Eye (tissue), 1 donor: ENCODE results near the gene FHL1.
"Not testable (repeated sequence)": the region's sequence is repeated elsewhere in the genome, so short reads cannot be mapped to it uniquely, and the experiment has no call there.

Experiments
- DNase-seq: peaks from one replicate; pipeline ENCODE4 v3.0.0-alpha.2; 2015

FHL1 gene

GRCh38 chrX:136147976-136148375, 643 bp downstream of the FHL1 start:
- peak; percentile 39 for DNase-seq

GRCh38 chrX:136148391-136148790, 1.1 kb downstream of the FHL1 start:
- peak; percentile 19 for DNase-seq

DNA sequence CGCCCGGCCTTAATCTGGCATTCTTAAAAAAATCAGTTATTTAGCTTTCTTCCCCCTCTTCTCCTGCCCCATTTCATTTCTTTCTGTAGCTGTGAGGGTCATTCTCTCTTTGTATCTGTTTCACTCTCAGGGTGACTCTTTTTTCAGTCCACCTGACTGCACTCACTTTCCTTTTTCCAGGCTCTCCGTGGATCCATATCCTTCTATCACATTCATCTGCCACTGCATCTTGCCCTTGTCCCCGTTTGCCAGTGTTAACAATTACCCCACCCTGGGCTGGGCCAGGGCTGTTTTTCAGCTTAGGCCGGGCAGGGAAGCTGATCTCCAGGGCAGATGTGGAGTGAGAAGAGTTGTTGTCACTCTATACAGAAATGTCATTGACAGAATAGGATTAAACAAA, 7.7 kb downstream of the FHL1 start:
- DNase-seq: no peak

DNA sequence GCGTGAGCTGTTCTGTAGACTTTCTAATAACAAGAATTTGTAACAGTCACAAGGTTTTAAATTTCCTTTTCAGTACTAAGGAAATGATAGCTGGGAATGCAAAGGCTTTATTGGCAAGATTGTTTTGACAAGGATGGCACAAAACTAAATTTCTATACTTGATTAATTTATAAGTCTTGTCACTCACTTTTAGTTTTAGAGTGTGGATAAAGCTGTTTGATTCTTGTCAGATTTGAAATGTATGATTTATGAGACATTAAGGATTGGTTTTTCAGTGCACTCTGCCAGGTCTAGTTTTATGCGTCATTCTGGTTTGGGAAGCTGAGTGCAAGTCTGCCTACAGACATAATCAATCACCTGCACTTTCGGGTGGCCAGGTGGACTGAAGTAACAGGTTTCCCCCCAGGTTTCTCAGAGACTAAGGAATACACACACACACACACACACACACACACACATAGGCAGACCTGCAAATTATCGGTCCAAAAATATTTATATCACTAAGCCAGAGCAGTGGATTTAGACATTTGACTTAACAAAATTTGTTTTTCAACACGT, 9.3 kb downstream of the FHL1 start:
- DNase-seq: no peak

DNA sequence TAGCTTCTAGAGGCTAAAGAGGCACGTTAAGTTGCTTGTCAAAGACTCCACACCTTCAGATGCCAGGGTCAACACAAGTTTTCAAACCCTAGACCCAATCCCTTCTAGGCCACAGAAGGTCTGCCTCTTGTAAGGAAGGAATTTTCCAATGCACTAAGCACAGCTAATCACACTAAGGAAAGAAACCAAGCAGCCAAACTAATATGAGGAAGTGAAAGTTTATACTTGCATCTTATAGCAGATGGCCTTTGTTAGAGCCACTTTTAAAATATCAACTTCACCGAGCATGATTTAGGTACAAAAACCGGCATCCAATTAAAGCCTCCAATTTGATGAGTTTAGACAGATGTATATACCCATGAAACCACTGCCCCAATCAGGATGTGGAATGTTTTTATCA, 9.9 kb downstream of the FHL1 start:
- DNase-seq: no peak

GRCh38 chrX:136158685-136159084, 11.4 kb downstream of the FHL1 start:
- no peak for DNase-seq

GRCh38 chrX:136159611-136160025, 12.3 kb downstream of the FHL1 start:
- DNase-seq: no peak

- DNase-seq: peak; percentile 52
These were observed 15.7 kb downstream of the FHL1 start for GRCh38 chrX:136162827-136163570.

DNA sequence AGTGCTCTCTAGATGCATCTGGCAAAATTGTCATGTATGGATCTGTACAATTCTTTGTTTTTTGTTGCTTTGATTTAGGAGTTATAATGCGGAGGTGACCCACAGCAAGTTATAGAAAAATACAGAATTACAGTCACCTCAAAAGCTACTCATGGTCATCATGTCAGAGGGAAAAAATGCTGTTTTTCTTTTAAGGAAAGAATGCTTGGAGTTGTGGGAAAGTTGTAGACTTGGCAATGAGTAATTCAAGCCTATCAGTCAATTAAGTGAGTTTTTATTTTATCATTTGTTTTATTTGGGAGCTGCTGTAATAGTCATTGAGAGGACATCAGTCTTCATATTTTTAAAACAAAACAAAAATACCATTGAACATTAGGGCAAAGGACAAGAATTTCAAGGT, 16.4 kb downstream of the FHL1 start:
- DNase-seq: no peak

DNA sequence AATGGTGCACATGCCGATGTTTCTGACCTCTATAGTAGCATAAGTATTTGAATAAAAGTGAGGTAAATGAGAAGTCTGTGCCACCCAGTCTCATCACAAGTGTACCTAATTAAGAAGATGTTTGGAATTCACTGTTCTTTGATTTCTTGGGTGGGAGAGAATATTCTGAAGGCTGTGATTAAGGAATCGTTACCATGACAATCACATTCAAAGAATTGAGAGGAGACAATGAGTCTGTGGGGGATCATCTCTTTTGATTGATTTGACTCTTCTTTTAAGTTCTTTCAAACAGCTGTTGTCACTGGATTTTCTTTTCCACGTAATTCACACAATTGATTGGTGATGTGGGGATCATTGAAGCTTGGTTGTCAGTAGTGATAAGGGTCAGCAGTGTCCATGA, 18.1 kb downstream of the FHL1 start:
- peak; percentile 34 for DNase-seq

DNA sequence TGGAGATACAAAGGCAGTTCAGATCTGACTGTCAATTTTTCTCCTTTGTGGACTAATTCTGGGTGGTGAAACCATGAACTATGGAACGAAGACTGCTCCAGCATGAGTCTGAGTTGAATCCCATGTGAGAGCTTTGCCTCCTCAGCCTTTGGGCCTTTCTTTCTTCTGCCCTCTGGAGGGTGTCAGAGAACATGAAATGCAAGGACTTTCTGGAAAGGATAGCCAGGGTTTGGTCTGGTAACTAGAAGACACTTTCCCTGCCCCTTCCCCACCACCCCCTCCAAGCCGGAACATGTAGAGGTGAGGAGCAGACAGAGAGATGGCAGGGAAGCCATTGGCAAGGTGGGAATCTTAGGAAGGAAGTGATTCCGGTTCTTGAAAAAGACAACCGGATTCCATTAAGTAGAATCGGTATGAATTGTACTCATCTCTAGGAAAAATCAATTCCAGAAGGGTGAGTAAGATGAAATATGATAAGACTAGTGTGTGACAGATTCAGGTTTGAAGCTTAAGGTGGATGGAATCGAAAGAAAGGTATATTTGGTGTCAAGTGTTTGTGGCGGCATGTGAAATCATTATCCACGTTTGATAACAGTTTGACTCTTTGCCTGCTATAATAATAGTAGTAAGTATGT, 19.0 kb downstream of the FHL1 start:
- DNase-seq: no peak

DNA sequence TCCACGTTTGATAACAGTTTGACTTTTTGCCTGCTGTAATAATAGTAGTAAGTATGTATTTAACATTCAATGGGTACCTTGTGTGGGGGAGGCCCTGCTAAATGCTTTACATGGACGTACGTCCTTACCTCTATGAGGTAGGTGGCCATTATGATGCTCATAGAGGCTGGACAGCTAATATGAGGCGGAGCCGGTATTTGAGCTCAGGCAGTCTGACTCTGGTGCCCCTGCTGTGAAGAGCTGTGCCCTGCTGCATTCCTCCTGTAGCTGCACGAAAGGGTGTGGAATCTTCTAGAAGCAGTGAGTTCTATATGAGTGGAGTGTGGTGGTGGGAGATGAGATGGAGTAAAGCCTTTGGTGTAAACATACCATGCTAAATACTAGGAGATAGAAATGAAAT, 20.7 kb downstream of the FHL1 start:
- DNase-seq: not testable (repeated sequence)

DNA sequence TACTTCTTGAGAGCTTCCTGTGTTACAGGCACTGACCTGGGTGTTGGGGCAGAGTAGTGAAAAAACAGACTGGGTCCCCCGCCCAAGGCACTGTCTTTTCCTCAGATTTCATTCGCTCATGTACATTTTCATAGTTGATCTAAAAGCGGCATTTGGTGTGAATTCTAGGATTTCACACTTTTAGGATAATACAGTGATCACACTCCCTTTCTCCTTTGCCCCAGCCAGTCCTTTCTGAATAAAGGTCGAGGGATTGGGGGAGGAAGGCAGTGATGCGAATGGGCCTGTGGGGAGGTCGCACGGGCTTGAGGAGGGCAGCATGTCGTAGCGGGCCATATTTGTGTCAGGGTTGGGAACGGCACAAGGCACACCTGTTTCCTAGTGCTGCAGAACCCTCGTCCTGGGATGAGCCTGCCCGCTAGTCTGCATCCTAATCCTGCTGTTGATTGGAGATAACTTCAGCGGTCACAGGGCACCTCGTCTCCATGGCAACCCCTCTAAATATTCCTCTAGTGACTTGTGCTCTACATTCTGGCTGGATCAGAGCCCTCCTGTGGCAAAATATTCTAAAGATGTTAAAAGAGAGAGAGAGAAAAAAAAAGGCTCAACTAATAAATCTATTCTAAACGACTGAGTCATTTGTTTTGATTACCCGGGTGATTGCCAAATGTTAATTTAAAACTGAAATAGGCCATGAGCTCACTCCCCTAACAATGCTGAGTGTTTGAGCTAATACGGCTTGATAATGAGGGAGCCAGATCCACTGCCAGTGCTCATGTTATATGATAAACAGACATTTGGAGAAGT, 21.8 kb downstream of the FHL1 start:
- DNase-seq: peak; percentile 84

DNA sequence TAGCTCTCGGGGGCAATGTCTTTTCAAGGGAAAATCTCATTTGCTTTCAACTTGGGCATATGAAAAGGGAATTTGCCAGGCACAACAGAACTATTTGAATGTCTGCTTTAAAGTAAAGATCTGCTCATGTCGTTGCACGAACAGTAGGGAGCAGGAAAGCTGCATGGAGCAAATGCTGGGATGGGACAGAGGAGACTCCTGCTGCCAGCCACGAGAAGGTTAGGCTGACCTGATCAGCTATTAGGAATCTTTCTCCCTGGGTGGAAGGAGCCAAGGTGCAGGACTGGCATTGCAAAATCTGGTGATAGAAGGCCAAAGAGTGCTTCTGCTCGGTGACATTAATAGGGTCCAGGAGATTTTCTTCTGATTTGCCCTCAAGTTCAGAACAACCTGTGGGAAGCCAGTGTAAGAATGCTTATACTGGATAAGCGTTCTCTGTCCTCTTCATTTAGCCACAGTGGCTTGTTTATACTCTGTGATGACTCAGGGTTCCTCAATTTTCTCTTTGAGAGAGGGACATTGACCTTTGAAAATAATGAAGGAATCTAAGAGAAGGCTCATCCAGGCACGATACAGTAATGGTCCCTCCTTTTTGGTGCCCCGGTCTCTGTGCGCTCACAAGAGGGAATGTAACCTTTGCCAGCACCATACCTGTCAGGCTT, 22.9 kb downstream of the FHL1 start:
- DNase-seq: no peak

DNA sequence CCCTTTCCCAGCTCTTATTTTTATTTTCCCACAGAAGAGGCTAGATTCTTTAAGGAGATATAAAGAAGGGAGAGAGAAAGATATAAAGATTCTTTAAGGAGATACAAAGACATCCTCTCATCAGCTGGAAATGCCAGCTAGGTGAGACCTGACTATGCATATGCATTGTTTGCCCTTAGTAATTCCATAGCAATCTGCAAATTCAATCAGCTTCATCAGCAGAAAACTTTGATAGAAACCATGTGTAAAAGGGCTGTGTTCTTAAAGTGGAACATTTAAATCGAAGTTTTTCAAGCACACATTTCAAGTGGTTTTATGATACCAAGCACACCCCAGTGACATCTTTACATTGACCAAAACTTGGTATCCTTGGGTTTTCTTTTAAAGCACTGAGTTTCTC, 24.1 kb downstream of the FHL1 start:
- no peak for DNase-seq

- DNase-seq: no peak
These were observed 29.1 kb downstream of the FHL1 start for GRCh38 chrX:136176399-136176825.

DNA sequence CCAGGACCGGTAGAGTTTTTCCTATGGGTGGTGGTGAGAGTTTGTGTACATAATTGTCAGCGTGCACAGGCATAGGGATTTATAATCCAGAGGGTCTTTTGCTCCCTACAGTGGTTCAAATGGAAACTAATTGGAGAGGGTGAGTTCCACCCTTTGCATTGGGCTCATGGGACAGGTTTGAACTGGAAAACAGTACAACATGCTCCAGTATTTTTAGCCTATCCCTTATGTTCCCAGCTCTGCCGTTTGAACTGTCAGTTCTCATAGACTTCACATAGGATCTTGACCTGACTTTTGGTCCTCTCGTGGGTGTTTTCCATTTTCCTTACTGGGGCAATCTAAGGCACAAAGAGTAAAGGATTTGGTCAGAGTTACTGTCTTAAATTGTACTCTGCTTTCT, 31.8 kb downstream of the FHL1 start:
- no peak for DNase-seq

DNA sequence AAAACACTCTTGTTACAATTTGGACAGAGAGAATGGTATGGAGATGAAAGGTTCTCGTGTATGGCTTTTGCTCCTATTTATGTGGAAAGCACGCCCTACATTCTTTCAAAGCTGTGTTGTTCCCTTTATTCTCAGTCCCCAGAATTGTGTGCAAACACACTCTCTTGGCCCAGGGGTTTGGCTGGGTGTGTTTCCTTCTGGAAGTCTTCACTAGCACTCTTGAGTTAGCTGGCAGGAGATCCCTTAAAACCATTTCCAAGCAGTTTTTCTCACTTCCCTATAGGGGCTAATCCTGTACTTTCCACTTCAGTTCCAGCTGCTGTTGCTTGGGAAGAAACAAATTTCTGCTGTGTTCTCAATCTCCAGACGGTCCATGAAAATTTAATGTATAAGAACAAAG, 35.1 kb downstream of the FHL1 start:
- no peak for DNase-seq

- DNase-seq: no peak
These were observed 35.8 kb downstream of the FHL1 start for GRCh38 chrX:136183172-136183571.

GRCh38 chrX:136183917-136184316, 36.6 kb downstream of the FHL1 start:
- no peak for DNase-seq

DNA sequence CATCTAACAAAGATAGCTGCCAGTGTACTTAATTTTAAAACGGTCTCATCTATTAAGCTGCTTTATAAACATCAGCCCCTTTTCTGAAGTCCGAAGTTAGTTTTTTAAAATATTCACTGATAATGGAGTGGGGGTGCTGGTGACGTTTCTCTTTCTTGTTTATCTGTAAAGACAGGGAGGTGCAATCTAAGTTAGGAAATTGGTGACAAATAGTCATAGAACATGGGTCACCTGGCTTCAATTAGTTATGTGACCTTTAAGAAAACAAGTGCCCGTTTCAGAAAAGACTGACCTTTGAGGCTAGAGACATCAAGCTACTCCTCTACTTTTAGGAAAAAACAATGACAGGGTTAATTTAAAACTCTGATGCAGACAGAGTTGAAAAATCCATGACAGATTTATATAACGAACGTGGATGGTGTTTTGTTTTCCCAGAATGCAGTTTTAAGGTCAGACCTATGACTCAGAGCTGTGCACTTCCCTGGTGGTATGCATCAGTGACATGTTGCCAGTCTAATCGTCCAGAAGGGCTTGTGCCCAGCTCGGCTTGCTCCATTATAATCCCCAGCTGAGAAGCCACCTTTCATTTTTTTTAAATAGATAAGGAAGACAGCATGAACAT, 38.2 kb downstream of the FHL1 start:
- peak; percentile 28 for DNase-seq

DNA sequence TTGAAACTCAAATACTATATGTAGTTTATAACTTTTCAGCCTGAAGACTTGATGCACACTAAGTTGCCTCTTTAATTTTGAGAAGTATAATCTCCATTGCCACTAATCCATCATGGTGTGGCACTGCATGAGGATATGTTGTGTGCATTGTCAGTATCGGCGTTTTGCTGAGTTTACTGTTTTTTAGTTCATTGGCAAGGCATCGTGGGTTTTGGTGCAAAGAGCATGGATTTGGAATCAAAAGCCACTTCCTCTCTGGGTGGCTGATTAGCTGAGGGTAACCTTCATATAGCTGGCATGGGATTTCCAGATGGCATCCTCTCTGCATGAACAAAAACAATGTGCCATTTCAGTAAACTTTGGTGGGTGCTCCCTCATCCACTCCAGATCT, 38.7 kb downstream of the FHL1 start:
- no peak for DNase-seq

- DNase-seq: no peak
These were observed 41.9 kb downstream of the FHL1 start for GRCh38 chrX:136189222-136189621.
